HCT116 (cell line): ENCODE data around the gene RAB6C. TPM values are rescaled to one million over a fixed set of nuclear protein-coding genes. Genes with fewer than 3 reads are reported as not detected.
"Not testable (repeated sequence)": the region's sequence is repeated elsewhere in the genome, so short reads cannot be mapped to it uniquely, and the experiment has no call there.

Source experiments
- ATAC-seq: fragments of 200-7000 bp; cut with Tn5 transposase; 2 replicates; pipeline ENCODE4 v1.9.1; 2020; ENCODE audit warnings: mild to moderate bottlenecking, moderate library complexity
- BruUV-seq: library from RNA; stranded (reverse); fragments of 400-500 nt; replicated peaks from 2 replicates; lab custom pipeline; 2021; lab: Mats Ljungman, UMichigan
- CTCF ChIA-PET: fragments of 300-600 bp; sonication (Branson Sonifier 250); formaldehyde crosslinking; loops from one replicate; lab custom pipeline; 2021; ENCODE audit warnings: antibody characterized with exemption; lab: Charles Lee
- POLR2A ChIA-PET: fragments of 300-600, 350-600 bp; sonication (Branson Sonifier 250); formaldehyde crosslinking; loops from one replicate; lab custom pipeline; 2021; ENCODE audit warnings: antibody characterized with exemption; lab: Charles Lee
- RAD21 ChIA-PET, 2 experiments: fragments of 300-600 bp; sonication (Branson Sonifier 250); formaldehyde crosslinking; loops; one replicate each; lab custom pipeline; 2023; ENCODE audit warnings: low total read pairs in 2 of 2; ENCODE audit not compliant: uncharacterized antibody in 2 of 2, unreplicated experiment in 2 of 2, low non-redundant PET in 1 of 2; lab: Charles Lee
- DNase-seq: peaks from one replicate; pipeline ENCODE4 v3.0.0-alpha.2; 2010; ENCODE audit warnings: low read depth, low spot score
- H2AFZ ChIP-seq: fragments of 200-600 bp; shearing (Covaris generic), sonication (generic); 2 replicates; pipeline ENCODE4 v1.6.1; 2017; ENCODE audit warnings: low read depth, mixed run types, mixed read lengths, antibody characterized with exemption, low read length; ENCODE audit not compliant: poor library complexity, severe bottlenecking
- H3K27ac ChIP-seq: 2 replicates; pipeline ENCODE4 v1.5.1; 2012; ENCODE audit warnings: low read depth, low read length
- H3K27me3 ChIP-seq: fragments of 200-600 bp; sonication (generic); 2 replicates; pipeline ENCODE4 v1.6.1; 2016; ENCODE audit warnings: mixed run types, low read length, mixed read lengths; ENCODE audit not compliant: insufficient read depth
- H3K36me3 ChIP-seq, 2 experiments: fragments of 200-500 bp in 1 of 2; fragments of 200-600 bp in 1 of 2; sonication (Bioruptor generic) in 1 of 2; sonication (generic) in 1 of 2; 2 replicates each; pipeline versions ENCODE4 v1.5.1 to v1.6.1; 2014 to 2016; ENCODE audit warnings: low read length in 2 of 2, inconsistent platforms in 1 of 2, mixed read lengths in 1 of 2, mixed run types in 1 of 2; ENCODE audit not compliant: insufficient read depth in 2 of 2, control insufficient read depth in 1 of 2
- H3K4me1 ChIP-seq, 2 experiments: fragments of 200-600 bp in 1 of 2; sonication (generic) in 1 of 2; 2 replicates each; pipeline versions ENCODE4 v1.5.1 to v1.6.1; 2012 to 2017; ENCODE audit warnings: low read length in 2 of 2, inconsistent platforms in 1 of 2, mild to moderate bottlenecking in 1 of 2, mixed read lengths in 1 of 2, mixed run types in 1 of 2, moderate library complexity in 1 of 2; ENCODE audit not compliant: insufficient read depth in 2 of 2, control insufficient read depth in 1 of 2
- H3K4me2 ChIP-seq: fragments of 200-600 bp; sonication (generic); 2 replicates; pipeline ENCODE4 v1.6.1; 2017; ENCODE audit warnings: mixed run types, low read length, mixed read lengths
- H3K4me3 ChIP-seq, 2 experiments: fragments of 200-600 bp in 1 of 2; sonication (generic) in 1 of 2; replicated peaks in 1 of 2; 2 replicates each; pipeline ENCODE4 v1.5.1; 2011 to 2016; ENCODE audit warnings: low read length in 2 of 2, control low read depth in 1 of 2, low read depth in 1 of 2, mild to moderate bottlenecking in 1 of 2, mixed read lengths in 1 of 2, mixed run types in 1 of 2
- H3K79me2 ChIP-seq: fragments of 200-600 bp; sonication (generic); 2 replicates; pipeline ENCODE4 v1.6.1; 2017; ENCODE audit warnings: mild to moderate bottlenecking, mixed run types, low read length, moderate library complexity, mixed read lengths; ENCODE audit not compliant: insufficient read depth
- H3K9ac ChIP-seq: fragments of 200-600 bp; sonication (generic); 2 replicates; pipeline ENCODE4 v1.6.1; 2016; ENCODE audit warnings: low read length, mixed read lengths
- H3K9me2 ChIP-seq: fragments of 200-600 bp; sonication (generic), shearing (Covaris generic); 2 replicates; pipeline ENCODE4 v1.6.1; 2017; ENCODE audit warnings: mixed run types, mild to moderate bottlenecking, moderate library complexity; ENCODE audit not compliant: insufficient read depth
- H3K9me3 ChIP-seq, 2 experiments: fragments of 200-500 bp in 1 of 2; fragments of 200-600 bp in 1 of 2; sonication (Bioruptor generic) in 1 of 2; sonication (generic) in 1 of 2; 2 replicates each; pipeline ENCODE4 v1.6.1; 2014 to 2017; ENCODE audit warnings: low read length in 2 of 2, mixed read lengths in 2 of 2, inconsistent platforms in 1 of 2, low read depth in 1 of 2, mild to moderate bottlenecking in 1 of 2, mixed run types in 1 of 2, moderate library complexity in 1 of 2; ENCODE audit not compliant: control insufficient read depth in 1 of 2, insufficient read depth in 1 of 2
- H4K20me1 ChIP-seq: fragments of 200-600 bp; sonication (generic), shearing (Covaris generic); 2 replicates; pipeline ENCODE4 v1.6.1; 2017; ENCODE audit warnings: mixed run types, mild to moderate bottlenecking, moderate library complexity; ENCODE audit not compliant: insufficient read depth
- CTCF ChIP-seq, 3 experiments: fragments of 200-600 bp in 1 of 3; sonication (generic) in 1 of 3; IDR thresholded peaks in 2 of 3; conservative IDR thresholded peaks in 1 of 3; 2 replicates each; pipeline ENCODE4 v1.5.1; 2012 to 2017; ENCODE audit warnings: low read depth in 2 of 3, low read length in 2 of 3, antibody characterized with exemption in 1 of 3, borderline replicate concordance in 1 of 3, control low read depth in 1 of 3, mild to moderate bottlenecking in 1 of 3, mixed read lengths in 1 of 3, mixed run types in 1 of 3, moderate library complexity in 1 of 3; ENCODE audit not compliant: insufficient read depth in 1 of 3
- RAD21 ChIP-seq: IDR thresholded peaks from 2 replicates; pipeline ENCODE4 v1.6.1; 2012; ENCODE audit warnings: low read depth, mild to moderate bottlenecking
- intact Hi-C: fragments of 100-400 bp; cut with micrococcal nuclease; formaldehyde crosslinking; loops from 2 replicates; pipeline ENCODE4 v1.10.0; 2022
- total RNA-seq: library from RNA; stranded (reverse); gene quantifications from one replicate; pipeline ENCODE4 v1.2.1, GENCODE V29; 2021; ENCODE audit not compliant: unreplicated experiment

RAB6C gene
- total RNA-seq, 1 experiment from 2014 or later: not detected

- H3K4me1 ChIP-seq, H3K4me2 ChIP-seq, CTCF ChIA-PET, BruUV-seq, H4K20me1 ChIP-seq, H3K9ac ChIP-seq, H2AFZ ChIP-seq, RAD21 ChIA-PET, H3K27ac ChIP-seq, H3K9me2 ChIP-seq, H3K36me3 ChIP-seq, H3K9me3 ChIP-seq, POLR2A ChIA-PET, H3K27me3 ChIP-seq, H3K4me3 ChIP-seq, H3K79me2 ChIP-seq: not testable (repeated sequence)
- intact Hi-C loops: loop anchor here (10.0 kb wide), 1 partner anchor 289 kb away; no protein-coding TSS in a partner anchor
- DNase-seq (peak; percentile 10), ATAC-seq (peak; percentile 53; the same call in 1 of the 2 replicates)
- TF ChIP-seq RAD21: peak; percentile 15; the same call in 1 of the 2 replicates
- TF ChIP-seq CTCF (IDR thresholded peaks at IDR 0.05 in 2 of 3, conservative IDR thresholded peaks at IDR 0.05 in 1 of 3; ENCODE audit: borderline replicate concordance in 1 of 3, insufficient read depth in 1 of 3, low read depth in 2 of 3, low read length in 2 of 3): peak in 2 of 3 experiments; percentile 23 to 25; a peak in 3 of 6 replicates
Measured at GRCh38 chr2:130025931-130026330, 46.5 kb downstream of the RAB6C start.

Other genes starting within 250 kb of the RAB6C start
- gene POTEF, start 149.6 kb downstream of the RAB6C start, total RNA-seq: 3.5 TPM
- gene CCDC74B, start 165.4 kb downstream of the RAB6C start, total RNA-seq: 3.2 TPM
- 98.9 TPM for gene SMPD4, start 201.9 kb downstream of the RAB6C start, total RNA-seq
- gene MZT2B, start 202.6 kb downstream of the RAB6C start, total RNA-seq: 334 TPM
- gene TUBA3E, start 218.8 kb downstream of the RAB6C start, total RNA-seq: not detected